Tibial artery (tissue), 4 donors: ENCODE results near the gene PDE9A.

Source experiments
- DNase-seq, 2 donors: peaks; one replicate each; pipeline ENCODE4 v3.0.0-alpha.2; 2019
- H3K27ac ChIP-seq, 2 donors: fragments of 200-600 bp; sonication (generic) in 1 of 2; 1 replicate in 1 of 2; 2 replicates in 1 of 2; pipeline ENCODE4 v1.5.1; 2018 to 2019; ENCODE audit warnings: mild to moderate bottlenecking in 1 of 2
- H3K27me3 ChIP-seq, 2 donors: fragments of 200-600 bp; sonication (generic) in 1 of 2; one replicate each; pipeline versions ENCODE4 v1.5.1 to v1.6.0; 2016 to 2019
- H3K36me3 ChIP-seq, 3 donors: fragments of 200-600 bp; sonication (generic) in 2 of 3; one replicate each; pipeline ENCODE4 v1.5.1; 2016 to 2019; ENCODE audit warnings: mild to moderate bottlenecking in 2 of 3
- H3K4me1 ChIP-seq, 4 donors: fragments of 200-600 bp; sonication (generic) in 2 of 4; 1 replicate in 3 of 4; 2 replicates in 1 of 4; pipeline ENCODE4 v1.5.1; 2016 to 2019
- H3K4me3 ChIP-seq, 2 donors: fragments of 200-600 bp; sonication (generic) in 1 of 2; 1 replicate in 1 of 2; 2 replicates in 1 of 2; pipeline ENCODE4 v1.5.1; 2018 to 2019; ENCODE audit warnings: mild to moderate bottlenecking in 2 of 2
- H3K9me3 ChIP-seq, 3 donors: fragments of 200-600 bp; sonication (generic) in 1 of 3; one replicate each; pipeline ENCODE4 v1.5.1; 2016 to 2019
- CTCF ChIP-seq, 2 experiments: fragments of 200-600 bp in 1 of 2; fragments of 450-650 bp in 1 of 2; IDR thresholded peaks; one replicate each; pipeline ENCODE4 v1.5.1; 2017 to 2019; ENCODE audit warnings: antibody characterized with exemption in 2 of 2, mild to moderate bottlenecking in 1 of 2, moderate library complexity in 1 of 2
- intact Hi-C: fragments of 100-400 bp; cut with DNase I; formaldehyde crosslinking; loops from one replicate; pipeline ENCODE4 v1.15.0; 2023; ENCODE audit warnings: low total_unique reads

PDE9A gene

GRCh38 chr21:42657676-42658319 is 4.4 kb downstream of the PDE9A start:
- DNase-seq = no peak
- H3K27ac ChIP-seq = no peak overlapping the region

GRCh38 chr21:42658320-42659105 is 5.1 kb downstream of the PDE9A start:
- Histone ChIP-seq H3K4me3 (no peak overlapping the region), H3K27ac (no peak overlapping the region), H3K9me3 (no peaks in the 10 kb centered on the region), H3K4me1 (peaks cover 0 to 19% (median 17%) of the 10 kb centered on the region in 4 donors), H3K36me3 (no peaks in the 10 kb centered on the region), H3K27me3 (peaks cover 0 to 68% of the 10 kb centered on the region in 2 donors)
- no peak for DNase-seq
- no peak for TF ChIP-seq CTCF (IDR thresholded peaks at IDR 0.05)
- intact Hi-C loops = no loop called here

More at GRCh38 chr21:42657676-42658319, 4.4 kb downstream of the PDE9A start:
- peaks cover 0 to 24% (median 22%) of the 10 kb centered on the region in 4 donors for H3K4me1 ChIP-seq
- TF ChIP-seq CTCF (IDR thresholded peaks at IDR 0.05) = no peak
- no peaks in the 10 kb centered on the region for H3K36me3 ChIP-seq
- H3K9me3 ChIP-seq = no peaks in the 10 kb centered on the region
- intact Hi-C loops = no loop called here
- H3K4me3 ChIP-seq = no peak overlapping the region
- peaks cover 0 to 72% of the 10 kb centered on the region in 2 donors for H3K27me3 ChIP-seq

GRCh38 chr21:42659416-42660117 is 6.1 kb downstream of the PDE9A start:
- Histone ChIP-seq H3K4me1 (peaks cover 0 to 8% (median 7%) of the 10 kb centered on the region in 4 donors), H3K4me3 (no peak overlapping the region), H3K36me3 (no peaks in the 10 kb centered on the region), H3K27me3 (peaks cover 0 to 63% of the 10 kb centered on the region in 2 donors), H3K9me3 (no peaks in the 10 kb centered on the region), H3K27ac (no peak overlapping the region)
- intact Hi-C loops = loop anchor here (5.0 kb wide), 1 partner anchor 1122 kb away; no protein-coding TSS in a partner anchor
- TF ChIP-seq CTCF (IDR thresholded peaks at IDR 0.05) = no peak
- DNase-seq = no peak

GRCh38 chr21:42660118-42660470 is 6.7 kb downstream of the PDE9A start:
- no peak for TF ChIP-seq CTCF (IDR thresholded peaks at IDR 0.05)
- intact Hi-C loops = loop anchor here (5.0 kb wide), 1 partner anchor 1123 kb away; no protein-coding TSS in a partner anchor
- no peaks in the 10 kb centered on the region for H3K36me3 ChIP-seq

GRCh38 chr21:42661688-42662429 is 8.4 kb downstream of the PDE9A start:
- Histone ChIP-seq H3K27me3 (peaks cover 0 to 50% of the 10 kb centered on the region in 2 donors), H3K36me3 (no peaks in the 10 kb centered on the region), H3K4me3 (no peak overlapping the region), H3K4me1 (no peaks in the 10 kb centered on the region), H3K27ac (no peak overlapping the region), H3K9me3 (no peaks in the 10 kb centered on the region)
- intact Hi-C loops = loop anchor here (5.0 kb wide), 1 partner anchor 1125 kb away; no protein-coding TSS in a partner anchor
- no peak for DNase-seq
- no peak for TF ChIP-seq CTCF (IDR thresholded peaks at IDR 0.05)

More at GRCh38 chr21:42660118-42660470, 6.7 kb downstream of the PDE9A start:
- H3K27ac ChIP-seq = no peak overlapping the region
- H3K27me3 ChIP-seq = peaks cover 0 to 59% of the 10 kb centered on the region in 2 donors
- H3K4me1 ChIP-seq = peaks cover 0 to 3% (median 2%) of the 10 kb centered on the region in 4 donors
- no peak overlapping the region for H3K4me3 ChIP-seq
- no peak for DNase-seq
- no peaks in the 10 kb centered on the region for H3K9me3 ChIP-seq
